Measurements from ENCODE around the gene SLC25A20. TPM values are rescaled to one million over a fixed set of nuclear protein-coding genes. Genes with fewer than 3 reads are reported as not detected.
A peak's percentile ranks its signal among the peaks of the same experiment; 100 is the strongest.

SLC25A20 gene
- total RNA-seq, 1 donor from 2014 or later: 19.0 TPM

DNA sequence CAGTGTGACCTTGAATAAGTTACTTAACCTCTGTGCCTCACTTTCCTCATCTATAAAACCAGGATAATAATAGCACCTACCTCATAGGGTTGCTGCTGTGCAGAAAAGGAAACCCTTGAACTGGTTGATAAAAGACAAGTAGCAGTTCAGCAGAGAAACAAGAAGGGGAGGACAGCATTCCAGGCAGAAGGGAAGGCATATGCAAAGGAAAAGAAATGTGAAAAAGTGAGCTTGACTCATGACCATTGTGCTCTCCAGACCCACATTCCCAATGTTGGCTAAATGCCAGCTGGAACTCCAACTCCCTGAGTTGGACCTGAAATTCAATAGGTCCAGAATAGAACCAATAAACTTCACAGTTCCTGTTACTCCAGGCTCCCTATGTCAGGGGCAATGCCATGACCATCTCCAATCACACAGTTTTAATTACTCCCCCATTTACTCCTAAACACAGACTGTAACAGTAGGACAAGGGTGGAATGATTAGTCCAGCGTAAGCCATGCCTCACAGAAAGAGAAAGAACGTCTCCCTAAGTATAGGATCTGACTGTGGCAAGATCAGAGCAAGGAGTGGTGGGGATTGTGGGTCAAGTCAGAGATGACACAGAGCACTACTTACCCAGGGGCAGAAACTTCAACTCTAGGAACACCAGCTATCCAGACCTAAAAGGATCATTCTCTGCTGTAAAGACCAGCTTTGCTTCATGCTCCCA, 77.9 kb downstream of the SLC25A20 start:
- Mint-ChIP-seq H3K4me3 (ENCODE audit: low read depth) (no peak overlapping the region), H3K9me3 (no peaks in the 10 kb centered on the region), H3K36me3 (ENCODE audit: low read depth) (no peaks in the 10 kb centered on the region), H3K4me1 (ENCODE audit: low read depth) (peaks cover 9% of the 10 kb centered on the region), H3K27me3 (ENCODE audit: low read depth) (no peaks in the 10 kb centered on the region), H3K27ac (no peak overlapping the region)
- no peak for DNase-seq (ENCODE audit: low spot score)
- intact Hi-C loops (cut with micrococcal nuclease): no loop called here

DNA sequence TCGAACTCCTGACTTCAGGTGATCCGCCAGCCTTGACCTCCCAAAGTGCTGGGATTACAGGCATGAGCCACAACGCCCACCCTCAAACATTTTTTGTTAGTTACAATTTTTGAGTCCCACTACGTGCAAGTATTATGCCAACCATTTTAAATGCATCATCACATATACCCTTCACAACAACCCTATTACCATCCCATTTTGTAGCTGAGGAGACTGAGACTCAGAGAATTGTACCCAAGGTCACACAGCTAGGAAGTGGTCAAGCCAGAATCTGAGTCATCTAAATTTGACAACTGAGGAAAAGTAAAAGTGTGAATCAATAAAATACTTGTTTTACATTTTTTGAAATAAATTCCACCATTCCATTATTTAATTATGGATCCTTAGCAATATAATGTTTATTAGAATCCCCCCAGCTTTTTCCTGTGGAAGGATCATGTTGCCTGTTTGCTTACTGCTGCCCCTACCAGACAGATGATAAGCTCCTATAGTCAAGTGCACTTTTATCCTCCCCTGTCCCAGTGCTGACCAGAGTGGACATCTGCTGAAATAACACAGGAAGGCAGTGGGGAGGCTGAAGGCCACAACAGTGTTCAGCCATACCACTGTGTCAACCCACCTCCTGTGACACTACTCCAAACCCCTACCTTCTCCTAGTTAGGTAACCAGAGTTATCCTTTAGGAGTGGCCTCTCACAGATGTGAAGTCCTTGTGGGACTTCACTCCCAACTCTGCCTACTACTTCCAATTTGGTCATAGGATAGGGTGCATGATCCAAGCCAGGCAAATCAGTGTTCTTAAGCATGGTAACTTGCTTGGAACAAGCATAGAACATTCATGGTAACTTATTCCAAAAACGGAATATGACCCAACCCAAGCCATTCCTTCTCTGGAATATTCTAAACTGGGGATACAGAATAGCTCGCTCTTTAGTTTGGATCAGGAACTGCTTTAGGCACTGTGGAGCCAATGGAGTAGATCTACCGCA, 79.2 kb downstream of the SLC25A20 start:
- intact Hi-C loops (cut with micrococcal nuclease): no loop called here
- no peaks in the 10 kb centered on the region for H3K36me3 Mint-ChIP-seq (ENCODE audit: low read depth)
- H3K27me3 Mint-ChIP-seq (ENCODE audit: low read depth): no peaks in the 10 kb centered on the region
- no peaks in the 10 kb centered on the region for H3K9me3 Mint-ChIP-seq
- no peak overlapping the region for H3K4me3 Mint-ChIP-seq (ENCODE audit: low read depth)
- H3K4me1 Mint-ChIP-seq (ENCODE audit: low read depth): peaks cover 10% of the 10 kb centered on the region
- H3K27ac Mint-ChIP-seq: no peak overlapping the region
- DNase-seq (ENCODE audit: low spot score): no peak

DNA sequence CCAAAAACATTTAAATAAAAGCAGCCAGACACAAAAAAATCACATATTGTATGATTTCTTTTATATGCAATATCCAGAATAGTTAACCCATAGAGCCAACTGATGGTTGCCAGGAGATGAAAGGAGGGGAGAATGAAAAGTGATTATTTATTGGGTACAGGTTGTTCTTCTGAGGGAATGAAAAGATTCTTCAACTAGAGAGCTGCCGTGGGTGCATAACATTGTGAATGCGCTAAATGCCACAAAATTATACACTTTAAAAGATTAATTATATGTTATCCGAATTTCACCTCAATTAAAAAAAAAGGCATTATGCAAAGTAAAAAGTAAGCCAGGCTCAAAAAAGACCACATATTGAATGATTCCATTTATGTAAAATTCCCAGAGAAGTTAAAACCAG, 87.2 kb downstream of the SLC25A20 start:
- Mint-ChIP-seq H3K27me3 (ENCODE audit: low read depth) (no peaks in the 10 kb centered on the region), H3K36me3 (ENCODE audit: low read depth) (peaks cover 13% of the 10 kb centered on the region), H3K4me3 (ENCODE audit: low read depth) (no peak overlapping the region), H3K27ac (peak overlapping the region; percentile 38), H3K9me3 (peaks cover 13% of the 10 kb centered on the region), H3K4me1 (ENCODE audit: low read depth) (peaks cover 22% of the 10 kb centered on the region)
- intact Hi-C loops (cut with micrococcal nuclease): no loop called here
- no peak for DNase-seq (ENCODE audit: low spot score)

Other genes with a start within 250 kb of the SLC25A20 start
- 16.0 and 16.5 TPM in 2 replicates for gene CELSR3, start 236.0 kb downstream of the SLC25A20 start, total RNA-seq
- 49.8 and 51.4 TPM in 2 replicates for gene NCKIPSD, start 213.0 kb downstream of the SLC25A20 start, total RNA-seq
- gene IP6K2, start 181.7 kb downstream of the SLC25A20 start, total RNA-seq: 65.4 and 68.2 TPM in 2 replicates
- gene PRKAR2A, start 51.0 kb downstream of the SLC25A20 start, total RNA-seq: 30.7 and 32.4 TPM in 2 replicates
- gene ARIH2, start 20.0 kb upstream of the SLC25A20 start, total RNA-seq: 156 and 163 TPM in 2 replicates
- gene P4HTM, start 91.4 kb upstream of the SLC25A20 start, total RNA-seq: 37.8 and 39.1 TPM in 2 replicates
- 161 and 167 TPM in 2 replicates for gene WDR6, start 108.5 kb upstream of the SLC25A20 start, total RNA-seq
- gene DALRD3, start 119.7 kb upstream of the SLC25A20 start, total RNA-seq: 30.4 and 30.5 TPM in 2 replicates
- gene NDUFAF3, start 123.2 kb upstream of the SLC25A20 start, total RNA-seq: 118 and 120 TPM in 2 replicates
- 412 and 416 TPM in 2 replicates for gene IMPDH2, start 130.5 kb upstream of the SLC25A20 start, total RNA-seq
- gene QRICH1, start 195.2 kb upstream of the SLC25A20 start, total RNA-seq: 145 and 164 TPM in 2 replicates
- 209 and 226 TPM in 2 replicates for gene QARS1, start 205.9 kb upstream of the SLC25A20 start, total RNA-seq
- gene USP19, start 221.9 kb upstream of the SLC25A20 start, total RNA-seq: 47.9 and 54.8 TPM in 2 replicates
- 0.34 TPM in 1 of 2 replicates, not detected in the other for gene LAMB2, start 234.2 kb upstream of the SLC25A20 start, total RNA-seq